HL-60 (cell line): Measurements from ENCODE around the gene TRIO.
"Not testable (repeated sequence)": the region's sequence is repeated elsewhere in the genome, so short reads cannot be mapped to it uniquely, and the experiment has no call there.

Experiments used
- GABPA ChIP-seq: IDR thresholded peaks from 2 replicates; pipeline ENCODE4 v1.6.1; 2012; ENCODE audit warnings: low read depth
- POLR2AphosphoS5 ChIP-seq: IDR thresholded peaks from 2 replicates; pipeline ENCODE4 v1.6.1; 2012; ENCODE audit warnings: low read depth
- REST ChIP-seq: IDR thresholded peaks from 2 replicates; pipeline ENCODE4 v1.6.1; 2012; ENCODE audit warnings: low read depth; ENCODE audit not compliant: insufficient replicate concordance
- TF ChIP-seq, protein P1 (sequence below): IDR thresholded peaks from one replicate; pipeline ENCODE4 v1.5.1; 2011; ENCODE audit warnings: low read length, control low read depth, inconsistent platforms; ENCODE audit not compliant: insufficient read depth

- TF ChIP-seq, protein P1, sequence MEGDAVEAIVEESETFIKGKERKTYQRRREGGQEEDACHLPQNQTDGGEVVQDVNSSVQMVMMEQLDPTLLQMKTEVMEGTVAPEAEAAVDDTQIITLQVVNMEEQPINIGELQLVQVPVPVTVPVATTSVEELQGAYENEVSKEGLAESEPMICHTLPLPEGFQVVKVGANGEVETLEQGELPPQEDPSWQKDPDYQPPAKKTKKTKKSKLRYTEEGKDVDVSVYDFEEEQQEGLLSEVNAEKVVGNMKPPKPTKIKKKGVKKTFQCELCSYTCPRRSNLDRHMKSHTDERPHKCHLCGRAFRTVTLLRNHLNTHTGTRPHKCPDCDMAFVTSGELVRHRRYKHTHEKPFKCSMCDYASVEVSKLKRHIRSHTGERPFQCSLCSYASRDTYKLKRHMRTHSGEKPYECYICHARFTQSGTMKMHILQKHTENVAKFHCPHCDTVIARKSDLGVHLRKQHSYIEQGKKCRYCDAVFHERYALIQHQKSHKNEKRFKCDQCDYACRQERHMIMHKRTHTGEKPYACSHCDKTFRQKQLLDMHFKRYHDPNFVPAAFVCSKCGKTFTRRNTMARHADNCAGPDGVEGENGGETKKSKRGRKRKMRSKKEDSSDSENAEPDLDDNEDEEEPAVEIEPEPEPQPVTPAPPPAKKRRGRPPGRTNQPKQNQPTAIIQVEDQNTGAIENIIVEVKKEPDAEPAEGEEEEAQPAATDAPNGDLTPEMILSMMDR, result not testable (repeated sequence)
- not testable (repeated sequence) for TF ChIP-seq POLR2AphosphoS5, REST, GABPA
Observed at GRCh38 chr5:14554288-14554687, 411.1 kb downstream of the TRIO start.
